ENCODE results near the gene RNF151.

Gene RNF151

DNA sequence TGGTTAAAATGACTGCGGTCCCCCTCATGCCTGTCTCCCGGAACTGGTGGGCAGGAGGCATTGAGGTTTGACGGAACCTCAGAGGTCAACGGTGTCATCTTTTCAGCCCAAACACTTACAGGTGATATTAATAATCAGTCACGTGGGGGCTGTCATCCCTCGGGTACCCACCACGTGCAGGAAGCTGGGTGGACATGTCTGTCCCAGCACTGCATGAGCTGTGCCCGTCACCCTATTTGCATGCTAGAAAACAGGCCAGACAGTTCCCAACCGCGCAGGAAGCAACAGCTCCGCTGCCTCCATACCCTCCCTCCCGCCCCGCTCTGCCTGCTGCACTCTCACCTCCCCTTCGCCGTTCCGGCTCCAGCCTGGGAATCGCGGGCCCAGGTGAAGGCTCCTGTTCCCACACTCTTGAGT, 24.5 kb downstream of the RNF151 start:
- peak in 1 of 51 donors; percentile 13 for DNase-seq

DNA sequence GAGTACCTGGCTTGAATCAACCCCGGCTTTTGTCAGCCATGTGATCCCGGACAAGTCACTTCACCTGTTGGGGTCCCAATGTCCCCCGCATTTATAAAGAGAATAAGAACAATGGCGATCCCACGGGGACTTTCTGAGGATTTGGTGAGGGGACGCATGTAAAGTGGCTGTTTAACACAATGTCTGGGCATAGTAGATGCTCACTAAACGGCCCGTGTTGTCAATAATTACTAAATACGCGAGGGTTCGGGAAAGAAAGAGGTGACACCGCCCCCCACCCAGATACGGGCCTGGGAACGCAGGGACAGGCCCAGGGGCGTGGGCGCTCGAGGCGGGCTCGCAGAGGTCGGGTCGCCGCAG, 24.9 kb downstream of the RNF151 start:
- no peak for DNase-seq

DNA sequence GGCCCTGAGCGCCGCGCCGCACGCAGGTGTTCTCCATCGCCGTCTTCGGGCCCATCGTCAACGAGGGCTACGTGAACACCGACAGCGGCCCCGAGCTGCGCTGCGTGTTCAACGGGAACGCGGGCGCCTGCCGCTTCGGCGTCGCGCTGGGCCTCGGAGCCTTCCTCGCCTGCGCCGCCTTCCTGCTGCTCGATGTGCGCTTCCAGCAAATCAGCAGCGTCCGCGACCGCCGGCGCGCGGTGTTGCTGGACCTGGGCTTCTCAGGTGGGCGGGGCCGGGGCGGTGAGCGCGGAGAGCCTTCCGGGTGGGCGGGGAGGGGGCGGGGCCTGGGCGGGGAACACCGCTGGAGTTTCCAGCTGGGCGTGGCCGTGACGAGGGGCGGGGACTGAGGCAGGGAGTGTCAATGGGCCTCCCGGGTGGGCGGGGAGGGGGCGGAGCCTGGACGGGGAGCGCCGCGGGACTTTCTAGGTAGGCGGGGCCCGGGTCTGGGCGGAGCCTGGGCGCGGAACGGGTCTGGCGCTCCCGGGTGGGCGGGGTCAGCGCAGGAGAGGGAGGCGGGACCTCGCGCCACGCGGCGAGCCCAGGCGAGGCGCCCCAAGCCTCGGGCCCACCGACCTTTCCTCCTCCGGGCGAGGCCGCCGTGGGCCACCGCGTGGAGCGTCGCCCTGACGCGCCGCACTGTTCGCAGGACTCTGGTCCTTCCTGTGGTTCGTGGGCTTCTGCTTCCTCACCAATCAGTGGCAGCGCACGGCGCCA, 25.5 kb downstream of the RNF151 start:
- peak in 50 of 51 donors; percentile 18 to 92 (median 80) for DNase-seq

DNA sequence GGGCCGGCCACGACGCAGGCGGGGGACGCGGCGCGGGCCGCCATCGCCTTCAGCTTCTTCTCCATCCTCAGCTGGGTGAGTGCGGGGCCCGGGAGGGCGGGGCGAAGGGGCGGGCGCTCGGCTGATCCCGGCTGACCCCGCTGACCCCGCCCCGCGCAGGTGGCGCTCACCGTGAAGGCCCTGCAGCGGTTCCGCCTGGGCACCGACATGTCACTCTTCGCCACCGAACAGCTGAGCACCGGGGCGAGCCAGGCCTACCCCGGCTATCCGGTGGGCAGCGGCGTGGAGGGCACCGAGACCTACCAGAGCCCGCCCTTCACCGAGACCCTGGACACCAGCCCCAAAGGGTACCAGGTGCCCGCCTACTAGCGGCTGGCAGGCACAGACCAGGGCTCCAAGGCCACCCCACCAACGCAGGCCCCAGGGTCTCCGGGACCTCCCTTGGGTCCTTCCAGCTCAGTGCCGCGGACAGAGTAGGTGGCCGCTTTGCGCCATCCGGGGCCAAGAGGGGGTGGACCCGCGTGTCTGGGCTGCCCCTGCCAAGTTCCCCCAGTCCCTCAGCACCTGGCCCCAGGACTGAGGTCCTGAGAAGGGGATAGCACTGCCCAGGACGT, 26.2 kb downstream of the RNF151 start:
- no peak for DNase-seq

DNA sequence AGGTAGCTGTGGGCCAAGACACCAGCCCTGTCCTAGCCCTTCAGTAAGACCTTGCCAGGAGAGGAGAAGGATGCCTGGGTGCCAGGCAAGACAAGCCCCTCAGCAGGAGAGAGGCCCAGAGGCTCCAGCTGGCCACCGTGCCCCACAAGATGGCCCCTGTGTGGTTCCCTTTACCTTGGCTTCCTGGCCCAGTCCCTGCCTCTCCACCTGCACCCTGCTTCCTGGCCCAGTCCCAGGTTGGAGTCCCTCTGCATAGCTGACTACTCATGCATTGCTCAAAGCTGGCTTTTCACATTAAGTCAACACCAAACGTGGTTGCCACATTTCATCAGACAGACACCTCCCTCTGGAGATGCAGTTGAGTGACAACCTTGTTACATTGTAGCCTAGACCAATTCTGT, 27.1 kb downstream of the RNF151 start:
- DNase-seq = no peak

DNA sequence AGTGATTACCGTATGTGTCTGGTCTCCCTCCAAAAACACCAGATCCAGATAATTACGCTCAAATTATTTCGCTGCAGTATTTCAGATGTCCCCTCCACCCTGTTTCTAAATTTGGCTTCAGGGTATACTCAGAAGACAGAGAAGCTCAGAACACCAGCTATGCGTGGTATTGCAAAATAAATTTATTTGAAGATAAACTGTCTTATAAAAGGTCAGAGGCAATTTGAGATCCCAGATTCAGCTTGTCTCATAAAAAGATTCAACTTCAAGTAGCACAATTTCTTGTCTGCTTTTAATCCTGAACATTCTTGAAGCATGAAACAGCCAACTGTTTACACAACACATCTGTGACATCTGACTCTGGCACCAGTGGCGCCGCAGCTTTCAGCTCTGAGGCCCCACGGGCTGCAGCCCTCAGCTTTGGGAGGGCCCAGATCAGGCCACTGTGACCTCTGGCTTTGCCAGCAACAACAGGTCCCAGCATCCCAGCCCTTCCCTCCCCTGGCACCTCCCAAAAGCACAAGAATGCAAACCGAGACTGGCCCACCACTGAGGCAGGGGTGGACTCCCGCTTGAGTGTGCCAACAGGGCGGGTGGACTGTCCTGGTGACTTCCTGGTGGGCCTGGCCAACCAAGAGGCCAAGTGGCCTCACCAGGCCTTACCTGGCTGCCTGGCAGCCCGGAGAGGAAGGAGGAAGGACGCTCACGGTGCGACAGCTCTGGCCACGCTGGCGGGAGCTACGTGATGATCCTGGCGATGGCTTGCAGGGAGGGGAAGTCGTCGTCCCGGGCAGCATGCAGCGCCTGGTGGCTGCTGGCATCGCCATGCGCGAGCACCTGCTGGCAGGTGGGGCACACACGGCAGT, 31.1 kb downstream of the RNF151 start:
- DNase-seq = no peak

DNA sequence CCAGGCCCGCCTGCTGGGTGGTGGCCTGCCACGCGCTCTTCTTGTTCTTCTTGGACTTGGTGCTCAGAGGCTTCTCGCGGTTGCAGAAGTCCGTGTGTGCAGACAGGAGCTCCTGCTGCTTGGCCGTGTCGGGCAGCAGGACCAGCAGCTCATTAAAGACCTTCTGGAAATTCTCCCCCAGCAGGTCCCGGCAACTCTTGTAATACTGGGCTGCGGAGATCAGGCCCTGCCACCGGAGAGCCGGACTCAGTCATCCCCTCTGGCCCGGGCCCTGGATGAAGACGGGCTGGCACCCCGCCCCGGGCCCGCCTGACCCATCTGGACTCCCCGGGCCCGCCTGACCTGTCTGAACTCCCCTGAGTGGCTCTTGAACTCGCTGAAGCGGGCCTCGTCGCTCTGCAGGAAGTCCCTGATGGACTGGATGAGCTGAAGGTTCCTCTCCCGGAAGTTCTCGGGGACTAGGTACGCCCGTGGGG, 31.7 kb downstream of the RNF151 start:
- no peak for DNase-seq

DNA sequence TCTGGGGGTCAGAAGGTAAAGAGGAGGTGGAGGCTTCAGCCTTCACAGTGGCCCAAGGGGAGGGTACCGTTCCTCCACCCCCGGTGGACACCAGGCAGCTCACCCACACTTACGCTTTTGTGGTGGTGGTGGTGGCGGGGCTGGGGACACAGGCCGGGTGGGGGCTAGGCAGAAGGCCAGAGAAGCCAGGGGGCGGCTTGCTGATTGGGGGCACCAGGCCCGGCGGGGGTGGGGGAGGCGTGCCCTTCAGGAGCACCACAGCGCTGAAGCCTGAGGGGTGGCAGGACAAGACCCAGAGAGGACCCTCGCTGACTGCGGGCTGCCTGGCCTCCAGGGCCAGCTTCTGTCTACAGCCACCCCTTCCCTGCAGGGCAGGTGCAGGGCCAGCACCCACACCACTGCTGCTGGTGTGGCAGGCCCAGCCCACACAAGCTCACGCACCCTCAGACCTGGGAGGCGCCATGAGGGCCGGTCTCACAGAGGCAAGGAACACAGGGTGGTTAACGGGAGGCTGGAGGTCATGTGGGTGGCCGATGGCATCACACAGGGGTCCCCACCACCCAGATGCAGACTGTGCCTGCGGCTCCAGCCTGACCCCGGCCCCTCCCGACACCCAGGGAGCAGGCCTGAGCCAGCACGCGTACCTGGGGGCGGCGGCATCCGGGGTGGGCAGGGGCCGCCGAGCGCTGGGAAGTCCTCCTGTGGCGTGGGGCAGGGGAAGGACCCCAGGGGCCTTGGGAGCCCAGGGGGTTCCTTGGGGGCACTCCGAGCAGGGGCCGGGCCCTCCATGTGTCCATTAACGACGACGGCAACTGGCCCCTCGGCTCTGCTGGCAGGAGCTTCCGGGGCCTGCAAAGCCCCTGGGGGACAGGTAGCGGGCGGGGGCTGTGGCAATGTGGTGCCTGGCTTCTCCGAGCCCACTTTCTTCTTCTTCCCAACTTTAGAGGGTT, 32.5 kb downstream of the RNF151 start:
- no peak for DNase-seq

DNA sequence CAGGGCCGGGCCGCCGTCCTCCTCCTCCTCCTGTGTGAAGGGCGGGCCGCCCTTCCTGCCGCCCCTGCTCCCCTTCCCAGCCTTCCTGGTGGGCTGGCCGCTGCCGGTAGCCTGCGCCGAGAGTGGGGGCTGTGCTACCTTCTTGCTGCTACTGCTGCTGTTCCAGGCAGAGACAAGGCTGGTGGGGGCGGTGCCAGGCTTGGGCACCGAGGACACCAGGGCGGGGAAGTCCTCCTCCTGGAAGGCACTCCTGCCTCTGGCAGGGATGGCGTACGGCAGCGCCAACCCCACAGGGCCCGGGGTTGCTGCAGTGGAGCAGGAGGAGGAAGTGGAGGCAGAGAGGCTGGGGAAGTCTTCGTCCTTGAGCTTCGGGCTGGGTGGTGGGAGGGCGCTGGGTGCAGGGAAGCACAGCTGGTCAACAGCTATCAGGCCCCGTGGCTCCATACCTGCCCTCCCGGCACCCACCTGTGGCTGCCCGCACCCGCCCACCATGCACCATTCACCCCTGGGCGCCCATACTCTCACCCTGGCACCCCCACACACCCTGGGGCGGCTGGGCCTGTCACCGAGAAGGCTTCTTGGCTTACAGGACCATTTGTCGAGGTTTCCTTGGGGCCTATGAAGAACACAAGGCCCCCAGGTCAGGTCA, 33.3 kb downstream of the RNF151 start:
- DNase-seq = no peak

DNA sequence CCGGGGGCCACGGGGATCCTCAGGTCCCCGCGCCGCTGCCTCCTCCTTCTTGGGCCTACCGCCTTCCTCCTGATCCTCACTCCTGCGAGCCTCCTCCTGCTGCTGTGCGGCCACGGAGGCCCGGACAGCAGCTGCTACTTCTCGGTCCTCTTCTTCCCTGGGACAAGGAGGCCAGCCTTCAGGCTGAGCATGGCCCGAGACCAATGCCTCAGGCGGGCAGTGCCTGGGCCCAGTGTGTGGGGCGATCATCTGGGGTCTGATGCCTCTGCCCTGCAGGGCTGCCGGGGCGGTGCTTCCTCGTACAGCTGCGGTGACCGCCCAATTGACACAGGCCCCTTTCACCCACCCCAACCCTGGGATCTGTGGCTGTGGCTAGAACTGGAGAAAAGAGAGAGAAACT, 34.4 kb downstream of the RNF151 start:
- no peak for DNase-seq

DNA sequence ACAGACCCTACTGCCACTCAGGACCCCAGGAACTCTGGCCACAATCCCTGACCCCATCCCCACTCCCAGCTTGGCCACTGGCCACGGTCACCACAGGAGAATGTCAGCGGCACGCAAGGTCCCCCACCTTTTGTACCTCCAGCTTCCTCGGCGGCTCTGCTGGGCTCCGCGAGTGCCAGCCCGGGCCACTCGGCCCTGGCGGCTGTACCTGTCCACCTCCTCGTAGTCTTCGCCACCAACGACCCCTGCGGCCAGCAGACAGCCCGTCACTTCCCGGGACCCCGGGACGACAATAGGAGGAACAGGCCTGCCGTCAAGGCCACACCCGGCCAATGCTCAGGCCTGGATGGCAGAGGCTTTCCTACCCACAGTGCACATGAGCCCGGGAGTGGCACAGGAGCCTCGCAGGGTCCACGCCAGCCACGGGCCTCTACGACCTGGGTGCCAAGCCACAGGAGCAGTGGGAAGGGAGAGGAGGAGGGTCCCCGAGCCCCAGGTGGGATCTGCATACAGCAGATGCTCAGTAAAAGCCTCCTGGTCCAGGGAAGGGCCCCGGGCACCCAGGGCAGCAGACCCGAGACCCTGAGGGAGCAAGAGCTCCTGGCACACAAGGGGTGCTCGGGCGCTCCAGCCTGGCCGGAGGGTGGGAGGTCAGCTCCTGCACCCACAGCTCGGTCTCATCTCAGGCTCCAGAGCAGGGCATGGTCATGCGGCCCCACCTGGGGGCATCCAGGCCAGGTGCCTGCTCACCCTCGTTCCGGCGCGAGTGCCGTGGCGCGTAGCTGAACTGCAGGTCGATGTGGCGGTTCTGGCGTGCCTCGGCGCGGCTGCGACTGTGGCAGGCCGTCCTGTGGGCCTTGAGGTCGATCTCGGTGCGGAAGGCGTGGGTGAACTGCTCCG, 35.0 kb downstream of the RNF151 start:
- DNase-seq = no peak

DNA sequence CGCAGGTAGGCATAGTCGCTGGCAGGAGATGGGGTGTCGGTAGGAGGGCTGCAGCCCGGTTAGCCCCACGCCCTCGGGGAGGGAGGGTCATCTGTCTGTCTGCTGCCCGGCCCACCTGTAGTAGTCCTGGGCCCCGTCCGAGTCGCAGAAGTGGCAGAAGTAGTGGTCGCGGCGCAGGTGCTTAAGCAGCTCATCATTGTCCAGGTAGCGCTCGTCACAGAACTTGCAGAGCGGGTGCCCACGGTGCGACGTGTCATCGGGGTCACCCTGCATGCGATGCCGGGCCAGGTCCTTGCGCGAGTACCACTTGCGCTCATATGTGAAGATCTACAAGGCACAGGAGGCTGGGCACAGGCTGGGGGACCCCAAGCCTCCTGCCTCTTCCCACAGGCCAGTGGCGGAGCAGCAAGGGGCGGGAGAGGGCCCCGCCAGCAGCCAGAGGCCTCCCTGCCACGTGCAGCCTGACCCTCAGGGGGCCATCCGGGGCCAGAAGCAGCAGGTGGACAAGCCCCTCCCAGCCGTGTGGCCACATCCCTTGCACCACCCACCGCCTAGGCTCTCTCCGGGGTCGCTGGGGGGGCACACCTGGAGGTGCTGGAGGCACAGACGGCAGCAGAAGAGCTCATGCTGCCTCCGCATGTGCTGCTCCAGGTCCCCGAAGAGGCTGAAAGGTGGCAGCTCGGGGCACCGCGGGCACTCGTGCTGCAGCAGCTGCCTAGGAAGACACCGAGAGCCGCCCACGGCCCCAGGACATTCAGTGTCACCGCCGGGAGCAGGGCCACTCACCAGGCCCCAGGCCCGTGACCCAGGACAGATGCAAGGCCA, 36.0 kb downstream of the RNF151 start:
- DNase-seq = no peak

DNA sequence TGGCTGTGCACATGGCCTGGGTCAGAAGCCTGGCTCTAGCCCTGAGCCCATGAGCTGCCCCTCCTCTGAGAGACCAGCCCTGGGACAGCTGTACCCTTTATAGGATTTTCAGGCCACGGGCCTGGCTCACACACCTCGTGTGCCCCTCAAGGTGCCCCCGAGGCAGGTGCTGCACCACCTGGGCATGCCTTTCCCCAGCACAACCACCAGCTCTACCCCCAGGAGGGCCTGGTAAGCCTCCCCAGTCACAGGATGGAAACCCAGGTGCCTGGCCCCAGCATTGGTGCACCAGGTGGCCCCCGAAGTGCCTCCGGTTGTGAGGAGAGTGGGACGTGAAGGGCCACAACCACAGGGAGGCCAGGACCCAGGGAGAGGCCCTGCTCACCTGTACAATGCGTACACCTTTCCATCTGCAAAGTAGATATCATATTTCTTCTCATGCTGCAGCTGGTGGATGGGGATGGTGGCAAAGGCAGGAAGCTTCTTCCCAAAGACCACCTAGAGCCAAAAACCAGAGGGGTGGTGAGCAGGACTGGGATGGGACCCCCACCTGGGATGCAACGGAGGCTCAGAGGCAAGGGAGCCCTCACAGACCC, 36.7 kb downstream of the RNF151 start:
- no peak for DNase-seq

DNA sequence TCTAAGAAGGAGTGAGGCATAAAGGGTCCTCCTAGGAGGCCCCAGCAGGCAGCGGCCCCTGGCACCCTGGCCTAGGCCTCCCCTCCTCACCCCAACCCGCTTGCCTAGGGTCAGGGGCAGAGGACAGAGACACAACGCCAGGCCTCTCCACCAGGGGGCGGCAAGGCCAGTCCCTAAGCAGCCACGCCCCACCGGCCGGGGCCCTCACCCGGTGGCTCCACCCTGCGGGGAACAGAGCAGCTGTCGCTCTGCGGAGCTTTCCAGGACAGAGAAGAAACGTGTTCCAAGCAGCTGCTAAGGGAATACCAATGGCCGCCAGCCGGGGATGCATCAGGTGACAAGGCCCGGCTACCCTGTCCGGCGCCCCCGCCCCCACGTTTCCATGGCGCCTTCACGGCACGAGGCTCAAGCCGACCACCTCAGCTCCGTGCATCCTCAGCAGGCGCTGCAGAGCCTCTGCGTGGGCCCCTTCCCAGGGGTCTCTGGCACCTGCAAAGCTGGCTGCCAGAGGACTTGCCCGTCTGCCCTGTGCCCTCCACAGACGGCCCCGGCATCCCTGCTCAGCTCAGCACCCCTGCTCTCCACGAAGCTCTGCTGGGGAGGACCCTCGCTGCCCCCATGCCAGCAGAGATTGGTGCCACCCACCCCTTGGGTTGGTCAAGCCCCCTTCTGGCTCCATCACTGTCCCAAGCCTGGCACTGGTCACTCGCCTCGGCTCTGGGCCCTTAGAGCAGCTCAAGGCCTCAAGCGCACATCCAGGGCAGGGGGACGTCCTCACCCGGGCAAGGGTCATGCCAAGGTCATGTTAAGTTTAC, 37.4 kb downstream of the RNF151 start:
- DNase-seq = peak in 43 of 51 donors; percentile 8 to 83 (median 59)

DNA sequence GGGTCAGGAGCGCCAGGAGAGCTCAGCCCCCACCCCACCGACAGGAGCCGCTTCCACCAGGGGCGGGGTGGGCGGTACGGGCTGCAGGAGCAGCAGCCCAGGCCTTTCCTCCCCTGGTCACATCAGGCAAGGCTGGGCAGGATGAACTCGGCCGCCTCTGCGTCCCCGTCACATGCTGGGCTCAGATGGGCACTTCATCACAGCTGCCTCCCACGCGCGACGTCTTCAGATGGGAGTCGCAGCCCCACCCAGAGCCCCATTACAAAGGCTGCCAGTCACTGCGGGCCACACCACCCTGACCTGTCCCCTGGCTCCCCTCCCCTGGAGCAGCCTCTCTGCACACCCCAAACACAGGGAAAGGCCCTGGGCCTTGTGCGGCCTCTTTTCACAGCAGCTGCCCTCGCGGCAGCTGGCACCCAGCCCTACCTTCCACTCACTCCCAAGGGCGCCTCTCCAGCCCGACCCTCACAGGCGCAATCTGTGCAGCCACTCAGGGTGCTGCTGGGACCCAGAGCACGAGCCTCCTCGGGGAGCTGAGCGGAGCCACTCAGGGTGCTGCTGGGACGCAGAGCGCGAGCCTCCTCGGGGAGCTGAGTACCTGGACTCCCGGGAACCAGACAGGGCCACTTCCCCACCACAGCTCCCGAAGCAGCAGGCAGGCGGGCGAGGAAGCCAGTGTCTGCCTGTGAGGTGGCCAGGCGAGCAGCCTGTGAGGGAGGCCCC, 38.3 kb downstream of the RNF151 start:
- DNase-seq = no peak

DNA sequence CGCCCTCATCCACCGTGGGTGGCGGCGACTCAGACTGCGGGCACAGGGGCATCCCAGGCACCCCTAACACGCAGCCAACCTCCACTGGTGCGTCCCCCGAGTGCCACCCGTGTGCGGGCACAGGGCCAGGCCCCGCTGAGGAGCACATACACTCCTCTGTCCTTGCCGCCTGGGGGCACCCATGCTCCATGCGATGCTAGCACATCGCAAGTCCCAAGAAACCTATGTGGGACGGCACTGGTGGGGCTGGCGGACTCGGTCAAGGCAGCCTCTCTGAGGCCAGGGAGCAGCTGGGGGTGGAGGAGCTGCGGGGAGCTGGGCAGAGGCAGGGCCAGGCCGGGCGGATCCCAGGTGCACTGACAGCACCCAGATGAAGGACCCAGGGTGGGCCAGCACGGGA, 39.0 kb downstream of the RNF151 start:
- DNase-seq = peak in 1 of 51 donors; percentile 23

DNA sequence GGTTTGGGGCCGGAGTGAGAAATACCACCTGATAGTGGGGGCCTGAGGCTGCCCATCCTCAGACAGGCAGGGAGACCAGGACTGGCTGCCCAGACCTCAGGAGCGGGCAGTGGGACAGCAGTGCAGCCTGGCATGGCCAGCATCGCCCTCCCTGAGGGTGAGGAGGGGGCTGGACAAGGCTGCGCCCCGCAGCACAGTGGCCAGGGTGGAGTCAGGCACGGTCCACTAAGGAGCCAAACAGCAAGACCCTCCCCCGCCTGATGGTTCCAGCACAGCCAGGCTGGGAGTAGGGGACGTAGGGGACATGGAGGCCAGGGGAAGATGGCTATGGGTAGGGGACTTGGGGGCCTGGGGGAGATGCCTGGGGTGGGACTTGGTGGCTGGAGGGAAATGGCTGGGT, 39.7 kb downstream of the RNF151 start:
- DNase-seq = no peak
